Colonic mucosa (tissue), 4 donors: Measurements from ENCODE around the gene IFT81. TPM values are rescaled to one million over a fixed set of nuclear protein-coding genes. Genes with fewer than 3 reads are reported as not detected.
A peak's percentile ranks its signal among the peaks of the same experiment; 100 is the strongest.

Experiments used
- DNase-seq: peaks from one replicate; pipeline ENCODE4 v3.0.0-alpha.2; 2020
- H3K27ac ChIP-seq: fragments of 200-600 bp; one replicate; pipeline ENCODE4 v1.8.0; 2021
- H3K27me3 ChIP-seq: fragments of 200-600 bp; one replicate; pipeline ENCODE4 v1.8.0; 2021
- H3K36me3 ChIP-seq: fragments of 200-600 bp; one replicate; pipeline ENCODE4 v1.8.0; 2021
- H3K4me1 ChIP-seq: fragments of 200-600 bp; one replicate; pipeline ENCODE4 v1.8.0; 2021; ENCODE audit warnings: mild to moderate bottlenecking
- H3K4me3 ChIP-seq: fragments of 200-600 bp; one replicate; pipeline ENCODE4 v1.8.0; 2021
- H3K9ac ChIP-seq, 2 donors: one replicate each; pipeline ENCODE4 v1.7.0; 2013; ENCODE audit warnings: control low read depth in 2 of 2, low read depth in 2 of 2, low read length in 2 of 2
- H3K9me3 ChIP-seq: fragments of 200-600 bp; one replicate; pipeline ENCODE4 v1.8.0; 2021
- intact Hi-C: fragments of 100-400 bp; cut with DNase I; formaldehyde crosslinking; loops from one replicate; pipeline ENCODE4 v1.14.1; 2022
- total RNA-seq, 2 donors: library from RNA; stranded (reverse); fragmentation: NEBNext Ultra II Directional in 1 of 2; extraction: Animal tissue kit (Norgen Biotek cat#: 25700) in 1 of 2; gene quantifications; one replicate each; pipeline ENCODE4 v1.2.1, GENCODE V29; 2021
- TF ChIP-seq, protein P1 (sequence below): fragments of 200-600 bp; IDR thresholded peaks from one replicate; pipeline ENCODE4 v1.8.0; 2022; ENCODE audit warnings: antibody characterized with exemption, mild to moderate bottlenecking
- donor health status: healthy.
- donor health status: DM: no; HTN: no; CAD: no.
- donor health status: DM: no; HTN: no; CAD: no.

The IFT81 gene, protein sequence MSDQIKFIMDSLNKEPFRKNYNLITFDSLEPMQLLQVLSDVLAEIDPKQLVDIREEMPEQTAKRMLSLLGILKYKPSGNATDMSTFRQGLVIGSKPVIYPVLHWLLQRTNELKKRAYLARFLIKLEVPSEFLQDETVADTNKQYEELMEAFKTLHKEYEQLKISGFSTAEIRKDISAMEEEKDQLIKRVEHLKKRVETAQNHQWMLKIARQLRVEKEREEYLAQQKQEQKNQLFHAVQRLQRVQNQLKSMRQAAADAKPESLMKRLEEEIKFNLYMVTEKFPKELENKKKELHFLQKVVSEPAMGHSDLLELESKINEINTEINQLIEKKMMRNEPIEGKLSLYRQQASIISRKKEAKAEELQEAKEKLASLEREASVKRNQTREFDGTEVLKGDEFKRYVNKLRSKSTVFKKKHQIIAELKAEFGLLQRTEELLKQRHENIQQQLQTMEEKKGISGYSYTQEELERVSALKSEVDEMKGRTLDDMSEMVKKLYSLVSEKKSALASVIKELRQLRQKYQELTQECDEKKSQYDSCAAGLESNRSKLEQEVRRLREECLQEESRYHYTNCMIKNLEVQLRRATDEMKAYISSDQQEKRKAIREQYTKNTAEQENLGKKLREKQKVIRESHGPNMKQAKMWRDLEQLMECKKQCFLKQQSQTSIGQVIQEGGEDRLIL
- 1 to 10 TPM; 4.2 to 5.3 TPM for total RNA-seq

DNA sequence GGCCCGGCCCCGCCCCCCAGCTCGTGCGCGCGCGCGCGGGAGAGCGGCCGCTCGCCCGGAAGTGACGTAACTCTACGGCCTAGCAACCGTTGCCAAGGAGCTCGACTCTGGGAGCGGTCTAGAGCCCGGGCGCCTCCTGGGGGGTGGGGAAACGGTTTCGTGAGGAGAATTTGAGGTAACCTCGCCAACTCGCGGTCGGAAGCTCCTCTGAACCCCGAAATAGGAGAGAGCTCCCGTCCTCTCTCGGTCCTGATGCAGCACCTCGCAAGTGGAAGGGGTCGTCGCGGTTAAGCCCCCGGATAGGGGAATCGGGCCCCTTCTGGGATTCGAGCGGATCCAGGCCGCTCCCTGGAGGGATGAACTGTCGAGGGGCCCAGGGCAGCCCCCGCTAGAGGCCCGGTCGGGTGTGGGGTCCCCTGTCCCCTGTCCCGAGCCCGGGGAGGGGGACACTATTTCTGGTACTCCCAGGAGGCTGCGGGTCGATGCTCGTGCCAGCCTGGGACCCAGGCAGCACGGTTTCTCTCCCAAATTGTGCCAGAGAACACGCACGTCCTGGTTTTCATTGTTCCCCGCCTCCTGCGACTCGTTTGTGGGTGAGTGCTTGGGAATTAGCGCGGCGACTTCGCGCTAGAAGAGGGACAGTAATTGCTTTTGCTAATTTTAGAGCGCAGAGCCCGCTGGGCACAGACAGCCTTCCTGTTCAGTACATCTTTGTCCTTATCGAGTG is at the start of gene IFT81:
Gene IFT81 (plus strand): TSS at position 89 of the 727 bp plus-strand sequence. CDS start 3,024 bp downstream, outside the sequence.
- Histone ChIP-seq H3K27me3 (no peaks in the 10 kb centered on the region), H3K36me3 (no peaks in the 10 kb centered on the region), H3K27ac (peak within 1 kb of the TSS; percentile 78), H3K9me3 (no peaks in the 10 kb centered on the region), H3K9ac (peak within 1 kb of the TSS; percentile 89 to 93), H3K4me3 (peak within 1 kb of the TSS; percentile 100), H3K4me1 (no peaks in the 10 kb centered on the region)
- DNase-seq: peak; percentile 98
- TF ChIP-seq, protein P1, sequence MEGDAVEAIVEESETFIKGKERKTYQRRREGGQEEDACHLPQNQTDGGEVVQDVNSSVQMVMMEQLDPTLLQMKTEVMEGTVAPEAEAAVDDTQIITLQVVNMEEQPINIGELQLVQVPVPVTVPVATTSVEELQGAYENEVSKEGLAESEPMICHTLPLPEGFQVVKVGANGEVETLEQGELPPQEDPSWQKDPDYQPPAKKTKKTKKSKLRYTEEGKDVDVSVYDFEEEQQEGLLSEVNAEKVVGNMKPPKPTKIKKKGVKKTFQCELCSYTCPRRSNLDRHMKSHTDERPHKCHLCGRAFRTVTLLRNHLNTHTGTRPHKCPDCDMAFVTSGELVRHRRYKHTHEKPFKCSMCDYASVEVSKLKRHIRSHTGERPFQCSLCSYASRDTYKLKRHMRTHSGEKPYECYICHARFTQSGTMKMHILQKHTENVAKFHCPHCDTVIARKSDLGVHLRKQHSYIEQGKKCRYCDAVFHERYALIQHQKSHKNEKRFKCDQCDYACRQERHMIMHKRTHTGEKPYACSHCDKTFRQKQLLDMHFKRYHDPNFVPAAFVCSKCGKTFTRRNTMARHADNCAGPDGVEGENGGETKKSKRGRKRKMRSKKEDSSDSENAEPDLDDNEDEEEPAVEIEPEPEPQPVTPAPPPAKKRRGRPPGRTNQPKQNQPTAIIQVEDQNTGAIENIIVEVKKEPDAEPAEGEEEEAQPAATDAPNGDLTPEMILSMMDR: no peak
- intact Hi-C loops: no loop called here

DNA sequence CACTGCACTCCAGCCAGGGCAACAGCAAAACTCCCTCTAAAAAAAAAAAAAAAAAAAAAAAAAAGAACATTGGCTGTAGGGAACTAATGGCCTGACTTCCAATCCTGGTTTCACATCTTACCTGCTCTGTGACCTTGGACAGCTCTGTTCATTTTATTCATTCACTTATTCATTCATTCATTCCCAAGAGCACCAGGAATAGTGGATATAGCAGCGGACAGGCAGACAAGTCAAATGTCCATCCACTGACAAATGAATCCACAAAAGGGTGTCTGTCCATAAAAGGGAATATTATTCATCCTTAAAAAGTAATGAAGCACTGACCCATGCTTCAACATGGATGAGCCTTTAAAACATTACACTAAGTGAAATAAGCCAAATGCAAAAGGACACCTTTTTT is 48.3 kb upstream of the IFT81 start:
- DNase-seq: no peak
- TF ChIP-seq, protein P1: no peak
- intact Hi-C loops: no loop called here
- Histone ChIP-seq H3K4me3 (no peak overlapping the region), H3K9me3 (no peaks in the 10 kb centered on the region), H3K9ac (no peak overlapping the region), H3K27ac (no peak overlapping the region), H3K36me3 (no peaks in the 10 kb centered on the region), H3K4me1 (no peaks in the 10 kb centered on the region), H3K27me3 (no peaks in the 10 kb centered on the region)

DNA sequence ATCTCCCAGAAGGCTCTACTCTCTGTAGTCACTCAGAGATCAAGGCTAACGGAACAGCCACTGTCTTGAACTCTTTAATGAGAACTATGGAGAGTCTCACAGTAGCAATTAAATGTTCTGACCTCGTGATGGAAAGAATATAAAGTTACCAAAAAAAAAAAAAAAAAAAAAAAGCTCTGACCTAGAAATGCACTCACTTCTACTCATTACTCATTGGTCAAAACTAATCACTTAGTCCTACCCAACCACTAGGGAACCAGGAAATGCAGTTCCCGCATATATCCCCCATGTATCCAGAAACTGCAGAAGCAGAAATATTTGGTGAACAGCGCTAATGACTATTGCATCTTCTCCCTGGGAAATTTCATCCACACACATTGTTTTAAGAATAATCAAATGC is 46.4 kb upstream of the IFT81 start:
- Histone ChIP-seq H3K4me1 (no peaks in the 10 kb centered on the region), H3K36me3 (no peaks in the 10 kb centered on the region), H3K9ac (no peak overlapping the region), H3K27me3 (no peaks in the 10 kb centered on the region), H3K4me3 (no peak overlapping the region), H3K27ac (no peak overlapping the region), H3K9me3 (no peaks in the 10 kb centered on the region)
- intact Hi-C loops: no loop called here
- TF ChIP-seq, protein P1: no peak
- no peak for DNase-seq

DNA sequence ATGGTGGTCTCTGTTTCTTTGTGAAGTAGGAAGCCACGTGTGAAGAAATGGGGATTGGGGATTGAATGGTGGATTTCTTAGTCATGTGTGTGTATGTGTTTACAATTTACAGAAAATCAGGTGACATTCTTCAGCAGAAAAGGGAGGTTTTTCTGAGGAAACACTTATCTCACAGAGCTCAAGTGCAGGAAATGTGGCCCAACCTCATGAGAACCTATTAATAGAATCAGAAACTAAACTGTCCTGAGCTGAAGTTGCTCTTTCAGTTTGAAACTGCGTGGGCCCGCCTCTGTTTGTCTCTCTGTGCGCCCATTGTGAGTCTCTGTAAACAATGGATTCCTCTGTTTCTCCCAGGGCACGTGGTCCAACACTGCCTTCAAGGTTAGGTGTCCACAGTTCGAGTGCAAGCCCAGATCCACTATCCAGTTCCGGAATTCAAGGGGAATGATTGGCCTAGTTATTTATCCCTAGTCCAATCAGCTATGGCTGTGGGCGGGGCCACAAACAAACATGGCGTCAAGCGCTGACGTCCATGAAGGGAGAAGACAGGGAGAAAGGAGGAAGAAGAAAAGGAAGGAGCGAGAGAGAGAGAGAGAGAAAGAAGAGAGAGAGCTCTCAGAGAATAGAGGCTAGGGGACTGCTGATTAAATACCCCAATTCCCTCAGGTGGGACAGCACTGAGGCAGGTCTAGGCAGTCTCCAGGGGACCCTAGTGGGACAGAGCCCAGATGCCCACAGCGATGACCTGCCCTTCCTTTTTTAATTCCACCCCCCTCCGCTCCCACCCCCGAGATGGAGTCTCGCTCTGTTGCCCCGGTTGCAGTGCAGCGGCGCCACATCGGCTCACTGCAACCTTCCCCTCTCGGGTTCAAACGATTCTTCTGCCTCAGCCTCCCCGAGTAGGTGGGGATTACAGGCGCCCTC is 44.4 kb upstream of the IFT81 start:
- Histone ChIP-seq H3K4me1 (no peaks in the 10 kb centered on the region), H3K27ac (peak overlapping the region; percentile 10), H3K27me3 (no peaks in the 10 kb centered on the region), H3K9ac (no peak overlapping the region), H3K4me3 (no peak overlapping the region), H3K9me3 (no peaks in the 10 kb centered on the region), H3K36me3 (no peaks in the 10 kb centered on the region)
- peak; percentile 27 for DNase-seq
- intact Hi-C loops: no loop called here
- TF ChIP-seq, protein P1: no peak
